Lower leg skin (tissue), 3 donors: Measurements from ENCODE around the gene GPC1.

Experiments
- POLR2A ChIP-seq, 2 donors: fragments of 450-650 bp; IDR thresholded peaks; one replicate each; pipeline ENCODE4 v1.6.1; 2016 to 2017; ENCODE audit warnings: antibody characterized with exemption in 2 of 2, mild to moderate bottlenecking in 1 of 2, moderate library complexity in 1 of 2
- TF ChIP-seq, protein P1 (sequence below), 3 donors: fragments of 450-650 bp; IDR thresholded peaks; one replicate each; pipeline ENCODE4 v1.5.1; 2016; ENCODE audit warnings: antibody characterized with exemption in 3 of 3, mild to moderate bottlenecking in 3 of 3, moderate library complexity in 2 of 3

DNA sequence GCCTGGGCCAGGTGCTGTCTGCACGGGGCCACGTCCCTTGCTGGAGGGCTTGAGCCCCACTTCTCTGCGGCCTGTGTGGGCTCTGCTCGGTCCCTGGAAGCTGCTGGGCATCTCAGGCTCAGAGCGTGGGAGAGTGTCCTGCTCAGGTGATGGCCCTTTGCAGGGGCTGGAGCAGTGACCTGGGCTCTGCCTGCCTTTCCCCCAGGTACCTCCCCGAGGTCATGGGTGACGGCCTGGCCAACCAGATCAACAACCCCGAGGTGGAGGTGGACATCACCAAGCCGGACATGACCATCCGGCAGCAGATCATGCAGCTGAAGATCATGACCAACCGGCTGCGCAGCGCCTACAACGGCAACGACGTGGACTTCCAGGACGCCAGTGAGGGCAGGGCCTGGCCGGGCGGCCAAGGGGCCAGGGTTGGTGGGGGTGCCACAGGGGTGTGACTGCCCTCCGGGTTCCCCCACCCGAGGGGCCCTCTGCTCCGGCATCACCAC lies 29.9 kb downstream of the GPC1 start:
- TF ChIP-seq, protein P1, sequence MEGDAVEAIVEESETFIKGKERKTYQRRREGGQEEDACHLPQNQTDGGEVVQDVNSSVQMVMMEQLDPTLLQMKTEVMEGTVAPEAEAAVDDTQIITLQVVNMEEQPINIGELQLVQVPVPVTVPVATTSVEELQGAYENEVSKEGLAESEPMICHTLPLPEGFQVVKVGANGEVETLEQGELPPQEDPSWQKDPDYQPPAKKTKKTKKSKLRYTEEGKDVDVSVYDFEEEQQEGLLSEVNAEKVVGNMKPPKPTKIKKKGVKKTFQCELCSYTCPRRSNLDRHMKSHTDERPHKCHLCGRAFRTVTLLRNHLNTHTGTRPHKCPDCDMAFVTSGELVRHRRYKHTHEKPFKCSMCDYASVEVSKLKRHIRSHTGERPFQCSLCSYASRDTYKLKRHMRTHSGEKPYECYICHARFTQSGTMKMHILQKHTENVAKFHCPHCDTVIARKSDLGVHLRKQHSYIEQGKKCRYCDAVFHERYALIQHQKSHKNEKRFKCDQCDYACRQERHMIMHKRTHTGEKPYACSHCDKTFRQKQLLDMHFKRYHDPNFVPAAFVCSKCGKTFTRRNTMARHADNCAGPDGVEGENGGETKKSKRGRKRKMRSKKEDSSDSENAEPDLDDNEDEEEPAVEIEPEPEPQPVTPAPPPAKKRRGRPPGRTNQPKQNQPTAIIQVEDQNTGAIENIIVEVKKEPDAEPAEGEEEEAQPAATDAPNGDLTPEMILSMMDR (IDR thresholded peaks at IDR 0.05): no peak
- no peak for TF ChIP-seq POLR2A (IDR thresholded peaks at IDR 0.05)
